ENCODE measurements around the gene RIN3.
A peak's percentile ranks its signal among the peaks of the same experiment; 100 is the strongest.

RIN3 gene, protein sequence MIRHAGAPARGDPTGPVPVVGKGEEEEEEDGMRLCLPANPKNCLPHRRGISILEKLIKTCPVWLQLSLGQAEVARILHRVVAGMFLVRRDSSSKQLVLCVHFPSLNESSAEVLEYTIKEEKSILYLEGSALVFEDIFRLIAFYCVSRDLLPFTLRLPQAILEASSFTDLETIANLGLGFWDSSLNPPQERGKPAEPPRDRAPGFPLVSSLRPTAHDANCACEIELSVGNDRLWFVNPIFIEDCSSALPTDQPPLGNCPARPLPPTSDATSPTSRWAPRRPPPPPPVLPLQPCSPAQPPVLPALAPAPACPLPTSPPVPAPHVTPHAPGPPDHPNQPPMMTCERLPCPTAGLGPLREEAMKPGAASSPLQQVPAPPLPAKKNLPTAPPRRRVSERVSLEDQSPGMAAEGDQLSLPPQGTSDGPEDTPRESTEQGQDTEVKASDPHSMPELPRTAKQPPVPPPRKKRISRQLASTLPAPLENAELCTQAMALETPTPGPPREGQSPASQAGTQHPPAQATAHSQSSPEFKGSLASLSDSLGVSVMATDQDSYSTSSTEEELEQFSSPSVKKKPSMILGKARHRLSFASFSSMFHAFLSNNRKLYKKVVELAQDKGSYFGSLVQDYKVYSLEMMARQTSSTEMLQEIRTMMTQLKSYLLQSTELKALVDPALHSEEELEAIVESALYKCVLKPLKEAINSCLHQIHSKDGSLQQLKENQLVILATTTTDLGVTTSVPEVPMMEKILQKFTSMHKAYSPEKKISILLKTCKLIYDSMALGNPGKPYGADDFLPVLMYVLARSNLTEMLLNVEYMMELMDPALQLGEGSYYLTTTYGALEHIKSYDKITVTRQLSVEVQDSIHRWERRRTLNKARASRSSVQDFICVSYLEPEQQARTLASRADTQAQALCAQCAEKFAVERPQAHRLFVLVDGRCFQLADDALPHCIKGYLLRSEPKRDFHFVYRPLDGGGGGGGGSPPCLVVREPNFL

DNA sequence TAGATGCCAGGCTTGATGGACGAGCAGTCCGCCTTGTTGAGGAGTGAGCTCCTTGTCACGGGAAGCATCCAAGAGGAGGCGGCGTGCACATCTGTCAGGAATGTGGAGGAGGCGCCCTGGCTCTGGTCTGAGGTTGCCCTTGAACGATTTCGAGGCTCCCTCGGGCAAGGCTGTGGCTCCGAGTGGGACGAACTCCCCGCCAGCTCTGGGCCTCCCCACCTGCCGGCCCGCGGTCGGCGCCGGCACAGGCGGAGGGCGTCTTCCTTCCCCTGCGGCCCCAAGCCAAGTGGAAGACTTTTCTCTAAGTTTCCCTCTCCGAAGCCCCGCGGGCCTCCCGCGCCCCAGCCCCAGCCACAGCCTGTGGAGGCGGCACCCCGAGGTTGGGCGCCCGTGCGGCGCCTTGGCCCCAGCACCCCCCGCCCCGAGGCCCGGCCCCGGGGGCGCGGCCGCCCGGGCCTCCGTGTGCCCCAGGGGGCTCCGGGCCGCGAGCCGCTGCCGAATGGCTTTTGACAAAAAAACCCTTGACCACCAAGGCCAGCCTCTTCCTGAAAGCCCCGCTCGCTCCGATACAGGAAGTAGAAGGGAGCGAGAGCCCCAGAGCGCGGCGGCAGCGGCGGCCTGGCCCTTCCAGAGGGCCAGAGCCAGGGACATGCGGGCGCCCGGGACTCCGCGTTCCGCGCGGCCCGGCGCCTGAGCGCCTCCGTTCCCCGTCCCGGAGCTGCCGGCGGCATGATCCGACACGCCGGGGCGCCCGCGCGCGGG is at the start of gene RIN3:
RIN3 (plus strand) TSS at position 578 of the 762 bp plus-strand sequence; CDS start at position 730, 152 bp downstream.
- peak; percentile 42 for DNase-seq

DNA sequence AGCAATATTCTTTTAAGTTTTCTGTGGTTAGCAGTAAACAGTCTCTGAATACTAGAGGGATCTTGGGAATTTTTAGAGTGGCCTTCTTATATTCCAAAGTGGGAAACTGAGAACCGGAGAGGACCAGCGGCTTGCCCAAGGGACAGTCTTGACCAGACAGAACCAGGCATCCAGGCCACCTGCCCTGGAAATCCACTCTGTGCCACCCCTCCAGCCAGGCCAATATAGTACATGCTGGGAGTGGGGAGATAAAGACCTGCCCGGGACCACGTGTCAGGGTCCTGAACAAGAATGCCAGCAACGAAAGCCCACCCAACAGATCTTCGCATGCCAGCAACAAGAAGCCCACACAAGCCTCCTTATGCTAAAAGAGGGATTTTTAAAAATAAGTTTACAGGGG is 49.4 kb upstream of the RIN3 start:
- DNase-seq = no peak

GRCh38 chr14:92464716-92465115 is 48.9 kb upstream of the RIN3 start:
- DNase-seq = no peak

DNA sequence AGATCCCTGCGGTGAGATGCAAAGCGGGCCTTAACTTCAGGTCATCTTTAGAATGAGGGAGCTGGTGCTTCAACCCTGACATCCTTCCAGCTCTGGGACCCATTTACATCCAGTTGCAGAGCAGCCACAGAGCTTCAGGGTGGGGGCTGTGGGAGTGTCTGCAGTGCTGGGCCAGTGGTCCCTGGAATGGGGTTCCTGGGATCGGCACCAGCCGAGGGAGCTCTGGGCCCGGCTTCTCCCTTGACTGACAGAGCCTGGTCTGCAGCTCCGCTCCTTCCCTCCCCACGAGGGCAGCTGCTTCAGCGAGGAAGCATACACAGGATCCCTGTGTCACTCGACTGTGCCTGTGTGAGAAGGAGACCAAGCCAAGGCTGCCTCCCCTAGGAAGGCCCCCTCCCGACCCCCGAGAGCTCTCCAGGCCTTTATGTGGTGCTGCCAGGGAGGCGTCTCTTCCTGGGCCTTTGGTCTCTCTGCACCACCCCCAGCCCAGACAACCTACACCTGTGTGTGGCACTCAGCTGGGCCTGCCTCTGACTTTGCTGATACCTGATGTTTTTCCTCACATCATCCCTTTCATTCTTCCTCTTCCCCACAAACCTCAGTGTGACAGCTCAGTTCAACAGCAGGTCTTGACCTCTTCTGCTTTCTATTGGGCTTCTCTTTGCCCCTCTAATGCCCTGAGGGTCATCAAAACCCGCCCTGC is 48.1 kb upstream of the RIN3 start:
- DNase-seq = no peak

GRCh38 chr14:92466059-92466458 is 47.5 kb upstream of the RIN3 start:
- DNase-seq = no peak

GRCh38 chr14:92469515-92469914 is 44.1 kb upstream of the RIN3 start:
- no peak for DNase-seq

DNA sequence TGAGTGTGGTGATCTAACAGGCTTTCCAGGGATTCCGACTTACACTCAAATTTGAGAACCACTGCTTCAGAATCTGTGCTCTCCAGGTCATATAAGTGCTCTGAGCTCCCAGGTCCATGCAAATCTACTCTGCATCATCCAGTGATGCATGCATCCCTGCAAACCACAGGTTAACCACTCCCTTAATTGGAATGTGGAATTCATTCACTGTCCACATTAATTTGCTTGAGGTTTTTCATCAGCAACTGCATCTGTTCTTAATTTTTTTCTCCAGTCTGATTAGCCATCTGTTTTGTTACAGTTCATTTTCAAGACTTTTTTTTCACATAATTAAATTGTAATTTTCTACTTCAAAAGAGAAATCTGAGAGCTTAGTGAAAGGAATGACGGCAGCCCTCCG is 43.4 kb upstream of the RIN3 start:
- DNase-seq = peak; percentile 57

GRCh38 chr14:92470811-92471210 is 42.8 kb upstream of the RIN3 start:
- no peak for DNase-seq

DNA sequence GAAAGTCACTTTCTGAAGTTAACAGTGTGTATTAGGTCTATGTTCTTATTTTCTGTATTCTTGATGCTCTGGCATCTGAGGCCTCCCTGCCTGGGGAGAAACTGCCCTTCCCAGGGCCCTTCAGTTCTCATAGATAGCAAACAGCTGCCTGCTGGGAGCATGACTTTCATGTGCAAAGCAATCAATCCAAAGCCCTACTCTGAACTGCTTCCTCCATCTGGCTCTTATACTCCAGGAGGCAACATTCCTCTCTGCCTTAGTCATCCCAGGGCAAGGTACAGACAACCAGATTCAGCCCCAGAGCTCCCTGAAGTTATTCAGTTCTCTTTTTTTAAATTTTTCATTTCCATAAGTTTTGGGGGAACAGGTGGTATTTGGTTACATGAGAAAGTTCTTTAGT is 41.7 kb upstream of the RIN3 start:
- DNase-seq = no peak

GRCh38 chr14:92472860-92473259 is 40.7 kb upstream of the RIN3 start:
- no peak for DNase-seq

DNA sequence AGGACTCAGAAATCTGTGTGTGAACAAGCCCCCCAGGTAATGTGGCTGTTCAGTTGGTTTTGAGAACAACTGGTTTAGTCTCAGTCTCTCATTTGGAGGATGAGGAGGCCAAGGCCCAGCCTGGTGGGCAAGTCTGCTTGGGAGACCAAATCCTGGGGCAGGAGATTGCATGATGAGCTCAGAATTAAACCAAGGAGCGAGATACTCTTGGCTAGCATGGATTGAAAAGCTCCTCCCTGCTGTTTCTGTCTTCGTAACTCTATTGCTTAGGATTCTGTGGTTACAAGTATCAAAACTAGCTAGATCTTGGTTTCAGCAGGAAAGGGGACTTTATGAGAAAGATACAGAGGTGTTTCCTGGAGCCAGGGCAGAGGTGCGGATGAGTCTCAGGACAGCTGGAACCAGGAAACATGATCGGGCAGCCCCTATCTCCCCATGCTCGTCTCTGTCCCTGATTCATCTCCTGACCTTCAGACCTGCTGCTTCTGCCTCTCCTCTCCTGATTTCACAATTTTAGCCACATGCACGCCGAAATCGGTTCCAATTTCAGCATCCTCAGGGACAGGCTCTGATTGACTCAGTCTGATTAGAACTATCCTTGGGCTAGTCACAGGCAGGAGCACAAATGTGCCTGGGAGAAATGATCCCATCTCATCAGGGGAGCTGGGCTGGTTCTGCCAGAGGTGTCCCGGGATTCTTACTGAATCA is 40.2 kb upstream of the RIN3 start:
- no peak for DNase-seq

DNA sequence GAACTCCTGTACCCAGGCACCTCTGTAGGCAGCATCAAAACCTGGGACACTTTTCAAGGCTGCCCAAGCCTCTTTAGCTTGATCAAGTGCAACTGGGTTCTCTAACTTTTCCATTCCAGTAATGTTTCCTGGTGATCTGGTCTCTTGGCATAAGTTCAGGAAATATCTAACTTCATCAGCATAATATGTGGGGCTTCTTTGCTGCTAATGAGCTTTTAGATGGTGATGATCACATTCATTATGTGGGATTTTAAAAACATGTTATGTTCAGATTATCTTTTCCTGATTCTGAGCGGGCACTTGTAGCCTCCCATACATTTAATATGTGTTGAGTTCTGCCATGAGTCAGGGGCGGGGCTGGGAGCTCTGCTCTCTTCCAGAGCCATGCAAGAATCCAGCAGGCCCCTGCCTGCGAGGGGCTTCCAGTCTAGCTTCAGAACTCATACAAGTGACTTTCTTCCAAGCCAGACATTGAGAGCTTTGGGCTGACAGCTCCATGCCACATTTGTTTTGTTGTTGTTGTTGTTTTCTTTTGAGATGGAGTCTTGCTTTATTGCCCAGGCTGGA is 39.5 kb upstream of the RIN3 start:
- no peak for DNase-seq

- no peak for DNase-seq
Measured at GRCh38 chr14:92475037-92475436, 38.5 kb upstream of the RIN3 start.

- DNase-seq = no peak
Measured at GRCh38 chr14:92475451-92476187, 38.0 kb upstream of the RIN3 start.

DNA sequence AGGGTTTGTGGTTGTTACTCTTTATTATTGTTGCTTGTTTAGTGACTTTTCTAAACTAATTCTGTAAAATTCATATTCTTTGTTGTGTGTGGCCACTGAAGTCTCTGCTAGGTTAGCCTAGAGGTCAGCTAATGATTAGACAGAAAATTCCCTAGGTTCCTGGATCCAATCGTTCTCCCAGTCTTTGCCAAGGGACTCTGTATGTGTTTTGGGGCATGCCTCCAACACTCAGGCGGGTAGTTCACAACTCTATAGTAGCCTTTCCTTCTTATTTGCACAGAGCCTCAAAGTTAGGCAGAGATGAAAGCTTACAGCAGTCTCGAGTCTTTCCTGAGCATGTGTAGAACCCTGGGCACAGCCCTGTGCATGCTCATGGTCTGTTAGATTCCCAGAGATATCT is 32.7 kb upstream of the RIN3 start:
- no peak for DNase-seq

- no peak for DNase-seq
Measured at GRCh38 chr14:92481386-92481785, 32.2 kb upstream of the RIN3 start.

DNA sequence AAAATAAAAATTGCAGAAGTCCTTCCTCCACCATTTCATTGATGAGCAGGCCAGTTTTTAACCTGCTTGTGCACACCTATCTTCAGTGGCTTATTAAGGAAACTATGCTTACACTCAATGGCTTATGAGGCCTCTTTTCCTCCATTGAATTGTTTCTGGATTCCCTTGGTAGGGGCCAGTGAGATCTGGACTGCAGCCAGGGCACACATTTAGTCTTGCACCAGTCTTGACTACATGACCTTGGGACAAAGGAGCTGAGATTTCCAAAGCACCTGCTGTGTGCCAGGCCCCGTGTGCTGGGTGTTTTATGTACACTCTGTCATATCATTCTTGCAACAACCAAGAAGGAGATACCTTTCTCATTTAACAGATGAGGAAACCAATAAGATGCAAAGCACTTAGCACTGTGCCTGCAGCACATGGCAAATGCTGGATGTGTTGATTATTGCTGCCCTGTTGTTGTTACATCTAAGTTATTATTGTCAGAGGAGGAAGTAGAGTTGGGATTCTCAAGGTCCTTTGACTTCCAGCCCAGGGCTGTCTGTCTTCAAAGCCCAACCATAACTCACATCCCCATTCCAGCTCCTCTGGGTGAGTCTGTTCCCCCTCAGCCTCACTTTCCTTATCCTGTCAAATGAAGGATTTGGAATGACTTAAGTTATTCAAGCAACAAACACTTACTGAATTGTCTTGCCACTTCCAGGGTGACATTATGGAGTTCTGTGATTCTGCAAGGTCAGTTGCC is 31.6 kb upstream of the RIN3 start:
- peak; percentile 16 for DNase-seq

- DNase-seq = no peak
Measured at GRCh38 chr14:92482621-92483319, 30.8 kb upstream of the RIN3 start.

- no peak for DNase-seq
Measured at GRCh38 chr14:92484132-92484823, 29.3 kb upstream of the RIN3 start.

Measured in DMS79 treated with DMSO at 0.1 percent for 48 hours (cell line).